K562 (cell line): Measurements from ENCODE around the gene SLC16A4.

ENCODE experiments used
- E2F4 ChIP-seq: sonication (generic); formaldehyde crosslinking; IDR thresholded peaks from 2 replicates; pipeline ENCODE4 v1.8.0; 2022; ENCODE audit warnings: mild to moderate bottlenecking, low read depth, missing genetic modification reagents
- HNRNPL ChIP-seq: fragments of 200-400 bp; formaldehyde crosslinking; IDR thresholded peaks from 2 replicates; pipeline ENCODE4 v1.6.1; 2017; ENCODE audit warnings: low read depth, mild to moderate bottlenecking, low read length
- ILK ChIP-seq: fragments of 450-650 bp; IDR thresholded peaks from 2 replicates; pipeline ENCODE4 v1.6.1; 2016; ENCODE audit warnings: missing genetic modification characterization, low read depth, mild to moderate bottlenecking, missing compliant biosample characterization, moderate library complexity, borderline replicate concordance

- no peak for TF ChIP-seq HNRNPL
- TF ChIP-seq ILK (tag): no peak
- TF ChIP-seq E2F4: no peak
Measured at GRCh38 chr1:110340207-110340468, 50.7 kb downstream of the SLC16A4 start.
